ENCODE measurements around the gene CCDC27.

The CCDC27 gene

DNA sequence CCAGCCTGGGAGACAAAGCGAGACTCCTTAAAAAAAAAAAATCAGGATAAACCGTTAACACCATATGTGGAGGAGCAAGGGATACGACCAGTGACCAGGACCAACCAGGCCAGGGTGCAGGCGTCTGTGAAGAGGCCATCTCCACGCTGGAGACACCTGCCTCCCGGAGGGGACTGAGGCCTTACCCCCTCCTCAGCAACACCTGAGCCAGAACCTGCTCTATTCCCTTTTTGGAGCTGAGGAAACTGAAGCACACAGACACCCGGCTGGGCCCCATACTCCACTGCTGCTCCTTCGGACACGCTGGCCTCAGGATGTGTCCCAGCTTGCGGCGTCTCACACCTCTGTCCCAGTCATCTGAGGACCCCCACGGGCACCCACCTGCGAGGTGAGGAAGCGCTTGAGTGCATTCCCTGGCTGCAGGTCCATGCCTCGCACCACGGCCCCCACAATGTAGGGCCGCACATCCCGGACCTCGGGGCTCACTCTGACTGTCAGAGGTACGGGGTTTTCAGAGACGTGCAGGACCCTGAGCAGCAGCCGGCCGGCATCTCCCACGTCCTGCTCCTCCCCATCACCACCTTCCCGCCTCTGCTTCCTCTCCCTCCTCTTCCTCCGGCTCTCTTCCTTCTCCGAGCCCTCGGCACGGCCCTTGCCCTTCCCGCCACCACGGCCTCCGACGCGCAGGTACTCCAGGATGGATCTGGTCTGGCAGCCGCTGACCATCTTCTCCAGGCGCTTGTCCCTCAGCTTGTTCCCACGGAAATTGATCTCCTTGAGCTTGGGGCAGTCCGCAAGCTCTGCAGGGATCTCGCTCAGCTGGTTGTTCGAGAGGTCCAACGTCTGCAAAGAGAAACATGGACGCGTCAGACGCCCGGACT is 34.5 kb downstream of the CCDC27 start:
- TF ChIP-seq, protein P1, sequence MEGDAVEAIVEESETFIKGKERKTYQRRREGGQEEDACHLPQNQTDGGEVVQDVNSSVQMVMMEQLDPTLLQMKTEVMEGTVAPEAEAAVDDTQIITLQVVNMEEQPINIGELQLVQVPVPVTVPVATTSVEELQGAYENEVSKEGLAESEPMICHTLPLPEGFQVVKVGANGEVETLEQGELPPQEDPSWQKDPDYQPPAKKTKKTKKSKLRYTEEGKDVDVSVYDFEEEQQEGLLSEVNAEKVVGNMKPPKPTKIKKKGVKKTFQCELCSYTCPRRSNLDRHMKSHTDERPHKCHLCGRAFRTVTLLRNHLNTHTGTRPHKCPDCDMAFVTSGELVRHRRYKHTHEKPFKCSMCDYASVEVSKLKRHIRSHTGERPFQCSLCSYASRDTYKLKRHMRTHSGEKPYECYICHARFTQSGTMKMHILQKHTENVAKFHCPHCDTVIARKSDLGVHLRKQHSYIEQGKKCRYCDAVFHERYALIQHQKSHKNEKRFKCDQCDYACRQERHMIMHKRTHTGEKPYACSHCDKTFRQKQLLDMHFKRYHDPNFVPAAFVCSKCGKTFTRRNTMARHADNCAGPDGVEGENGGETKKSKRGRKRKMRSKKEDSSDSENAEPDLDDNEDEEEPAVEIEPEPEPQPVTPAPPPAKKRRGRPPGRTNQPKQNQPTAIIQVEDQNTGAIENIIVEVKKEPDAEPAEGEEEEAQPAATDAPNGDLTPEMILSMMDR (IDR thresholded peaks at IDR 0.05; ENCODE audit: unreplicated experiment in 3 of 3) = no peak
- Mint-ChIP-seq H3K9me3 (no peaks in the 10 kb centered on the region), H3K4me3 (no peak overlapping the region), H3K27me3 (ENCODE audit: low read depth) (peaks cover 3% of the 10 kb centered on the region), H3K36me3 (ENCODE audit: low read depth) (peaks cover 48% of the 10 kb centered on the region), H3K27ac (no peak overlapping the region), H3K4me1 (no peaks in the 10 kb centered on the region)

DNA sequence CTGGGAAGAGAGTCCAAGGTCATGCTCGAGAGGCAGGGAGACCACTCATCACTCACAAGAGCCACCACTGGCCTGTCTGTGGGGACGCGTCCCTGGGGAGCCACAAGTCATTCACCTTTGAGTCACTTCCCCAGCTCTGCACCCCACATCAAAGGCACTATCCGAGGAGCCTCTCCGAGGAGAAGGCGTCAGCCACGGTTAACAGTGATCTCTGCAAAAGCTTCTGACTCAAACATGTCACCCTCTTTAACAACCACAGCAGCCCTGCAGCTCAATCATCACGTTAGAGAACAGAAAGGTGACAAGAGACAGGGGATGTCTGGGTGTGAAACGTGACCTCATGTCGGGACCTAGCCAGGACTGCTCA is 35.1 kb downstream of the CCDC27 start:
- H3K4me3 Mint-ChIP-seq = no peak overlapping the region
- H3K36me3 Mint-ChIP-seq (ENCODE audit: low read depth) = peaks cover 48% of the 10 kb centered on the region
- TF ChIP-seq, protein P1 (IDR thresholded peaks at IDR 0.05; ENCODE audit: unreplicated experiment in 3 of 3) = no peak
- H3K4me1 Mint-ChIP-seq = no peaks in the 10 kb centered on the region
- H3K9me3 Mint-ChIP-seq = no peaks in the 10 kb centered on the region
- H3K27me3 Mint-ChIP-seq (ENCODE audit: low read depth) = peaks cover 3% of the 10 kb centered on the region
- no peak overlapping the region for H3K27ac Mint-ChIP-seq

DNA sequence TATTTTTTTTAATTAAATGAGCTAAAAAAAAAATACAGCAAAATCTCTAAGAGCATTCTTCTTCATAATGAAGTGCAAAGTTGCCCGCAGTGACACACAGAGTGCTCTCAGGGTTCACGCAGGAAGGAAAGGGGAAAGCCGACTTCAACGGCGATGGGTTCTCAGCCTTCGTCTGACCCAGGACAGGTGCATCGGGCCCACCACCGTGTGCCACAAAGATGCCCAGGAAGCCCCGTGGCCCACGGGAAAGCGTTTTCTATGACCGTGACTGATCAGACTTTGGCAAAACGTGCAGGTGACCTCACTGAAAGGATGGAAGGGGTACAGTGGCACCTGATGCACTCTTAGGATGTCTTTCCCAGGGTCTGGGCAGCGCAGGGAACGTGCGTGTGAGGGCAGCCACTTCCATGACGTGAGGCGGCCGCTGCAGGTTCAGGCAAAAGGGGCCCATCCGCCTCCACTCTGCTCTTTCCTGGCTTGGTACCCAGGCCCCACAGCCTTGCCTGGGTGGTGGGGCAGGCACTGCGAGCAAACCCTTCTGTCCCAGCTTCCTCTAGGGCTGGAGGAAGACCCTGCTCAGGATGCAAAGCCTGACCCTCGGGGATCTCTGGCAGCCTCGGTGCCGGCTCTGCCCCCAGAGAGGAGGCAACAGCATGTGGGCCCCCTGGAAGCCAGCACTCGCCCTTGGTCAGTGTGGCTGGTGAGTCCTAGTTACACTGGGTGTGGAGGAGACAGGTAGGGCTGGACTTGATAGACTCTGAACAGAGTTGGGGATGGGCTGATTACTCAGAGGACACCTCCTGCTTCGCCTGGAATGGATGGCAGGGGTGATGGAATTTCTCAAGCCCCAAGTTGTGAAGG is 35.7 kb downstream of the CCDC27 start:
- peaks cover 48% of the 10 kb centered on the region for H3K36me3 Mint-ChIP-seq (ENCODE audit: low read depth)
- H3K4me1 Mint-ChIP-seq = no peaks in the 10 kb centered on the region
- H3K27me3 Mint-ChIP-seq (ENCODE audit: low read depth) = peaks cover 3% of the 10 kb centered on the region
- H3K9me3 Mint-ChIP-seq = no peaks in the 10 kb centered on the region
- H3K27ac Mint-ChIP-seq = no peak overlapping the region
- TF ChIP-seq, protein P1 (IDR thresholded peaks at IDR 0.05; ENCODE audit: unreplicated experiment in 3 of 3) = no peak
- H3K4me3 Mint-ChIP-seq = peak overlapping the region in 1 of 3 experiments; percentile 13

DNA sequence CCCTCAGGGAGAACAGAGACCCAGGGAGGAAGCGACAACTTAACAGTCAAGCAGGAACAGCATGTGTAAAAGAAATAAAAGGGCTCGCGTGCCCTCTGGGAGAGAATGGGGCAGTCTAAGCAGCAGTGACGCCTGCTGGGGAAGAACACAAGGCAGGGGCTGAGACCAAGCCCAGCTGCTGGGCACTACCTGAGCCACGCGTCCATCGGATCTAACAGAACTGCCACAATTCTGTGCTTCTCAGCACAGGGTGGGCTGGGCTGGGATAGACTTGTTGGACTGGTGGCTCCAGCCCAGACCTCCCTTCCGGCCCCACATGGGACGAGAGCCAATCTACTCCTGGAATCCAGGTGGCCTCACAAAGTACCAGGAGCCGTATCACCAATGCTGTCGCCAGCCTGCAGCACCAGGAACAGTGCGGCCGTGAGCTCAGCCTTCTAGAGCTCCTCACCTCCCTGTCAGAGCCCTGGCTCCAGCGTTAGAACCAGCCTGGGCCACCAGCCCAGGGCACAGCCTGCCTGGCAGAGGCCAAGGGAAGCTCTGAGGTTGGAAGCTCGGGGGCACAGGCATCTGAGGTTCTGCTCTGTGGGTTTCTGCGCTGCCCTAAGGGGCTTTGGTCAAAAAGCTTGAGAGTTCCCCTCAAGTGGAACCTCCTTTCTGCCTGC is 36.6 kb downstream of the CCDC27 start:
- TF ChIP-seq, protein P1 (IDR thresholded peaks at IDR 0.05; ENCODE audit: unreplicated experiment in 3 of 3) = no peak
- Mint-ChIP-seq H3K4me1 (peaks cover 5% of the 10 kb centered on the region), H3K9me3 (no peaks in the 10 kb centered on the region), H3K4me3 (no peak overlapping the region), H3K27me3 (ENCODE audit: low read depth) (peaks cover 3% of the 10 kb centered on the region), H3K36me3 (ENCODE audit: low read depth) (peaks cover 45% of the 10 kb centered on the region), H3K27ac (no peak overlapping the region)

DNA sequence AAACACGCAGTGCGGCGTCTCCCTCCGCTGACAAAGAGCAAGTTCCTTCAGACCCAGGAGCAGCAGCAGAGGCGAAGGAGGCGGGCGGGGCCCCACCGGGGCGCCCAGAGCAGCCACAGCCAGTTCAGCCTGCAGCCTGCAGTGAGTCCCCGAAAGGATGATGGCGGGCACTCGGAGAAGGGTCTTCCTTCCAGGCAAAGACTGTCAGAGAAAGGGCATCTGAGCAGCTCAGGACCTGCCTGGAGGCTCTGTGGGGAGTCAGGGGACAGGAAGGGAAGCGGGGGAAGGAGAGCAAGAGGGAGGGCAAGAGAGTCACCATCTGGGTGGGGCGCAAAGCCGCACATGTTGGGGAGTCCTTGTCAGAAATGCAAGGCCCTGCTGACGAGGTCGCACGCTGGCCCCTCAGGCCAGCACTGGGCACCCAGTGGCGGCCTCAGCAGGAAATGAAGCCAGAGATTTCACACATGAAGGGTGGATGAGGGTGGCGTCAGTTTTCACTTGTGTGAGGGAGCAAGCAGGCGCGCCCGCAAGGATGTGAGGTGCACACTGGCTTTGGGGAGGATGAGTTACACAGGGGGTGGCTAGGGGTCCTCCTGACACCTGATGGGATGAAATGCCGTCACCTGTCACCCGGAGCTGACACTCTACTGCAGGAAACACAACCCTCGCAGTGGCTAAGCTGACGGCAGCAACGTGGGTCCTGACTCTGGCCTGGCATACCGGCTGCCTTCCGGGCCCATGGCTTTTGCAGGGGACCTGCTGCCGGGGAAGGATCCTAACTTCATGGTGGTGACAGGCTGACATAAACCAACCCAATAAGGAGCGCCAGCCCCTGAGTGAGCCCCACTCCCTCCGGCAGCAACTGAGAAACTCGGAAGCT is 37.4 kb downstream of the CCDC27 start:
- H3K9me3 Mint-ChIP-seq = no peaks in the 10 kb centered on the region
- peaks cover 3% of the 10 kb centered on the region for H3K27me3 Mint-ChIP-seq (ENCODE audit: low read depth)
- TF ChIP-seq, protein P1 (IDR thresholded peaks at IDR 0.05; ENCODE audit: unreplicated experiment in 3 of 3) = no peak
- H3K36me3 Mint-ChIP-seq (ENCODE audit: low read depth) = peaks cover 37% of the 10 kb centered on the region
- peaks cover 5% of the 10 kb centered on the region for H3K4me1 Mint-ChIP-seq
- no peak overlapping the region for H3K4me3 Mint-ChIP-seq
- no peak overlapping the region for H3K27ac Mint-ChIP-seq
